Endothelial cell of umbilical vein (primary cell): ENCODE measurements around the gene ZNRF3.

Experiments used
- CTCF ChIP-seq, 2 donors: IDR thresholded peaks; 1 replicate in 1 of 2; 2 replicates in 1 of 2; pipeline ENCODE4 v1.5.1; 2011; ENCODE audit warnings: low read length in 2 of 2, mild to moderate bottlenecking in 2 of 2, moderate library complexity in 2 of 2, control low read depth in 1 of 2, inconsistent platforms in 1 of 2, low read depth in 1 of 2; ENCODE audit not compliant: insufficient read depth in 1 of 2; ENCODE audit errors: extremely low read depth in 1 of 2
- EZH2 ChIP-seq: IDR thresholded peaks from 2 replicates; pipeline ENCODE4 v1.6.1; 2012; ENCODE audit warnings: borderline replicate concordance, low read depth, mild to moderate bottlenecking, moderate library complexity, low read length, inconsistent platforms; ENCODE audit not compliant: severe bottlenecking
- GATA2 ChIP-seq: IDR thresholded peaks from 2 replicates; pipeline ENCODE4 v1.7.0; 2011; ENCODE audit warnings: low read depth, mild to moderate bottlenecking, moderate library complexity, mixed read lengths, low read length; ENCODE audit not compliant: insufficient read length, insufficient read depth

DNA sequence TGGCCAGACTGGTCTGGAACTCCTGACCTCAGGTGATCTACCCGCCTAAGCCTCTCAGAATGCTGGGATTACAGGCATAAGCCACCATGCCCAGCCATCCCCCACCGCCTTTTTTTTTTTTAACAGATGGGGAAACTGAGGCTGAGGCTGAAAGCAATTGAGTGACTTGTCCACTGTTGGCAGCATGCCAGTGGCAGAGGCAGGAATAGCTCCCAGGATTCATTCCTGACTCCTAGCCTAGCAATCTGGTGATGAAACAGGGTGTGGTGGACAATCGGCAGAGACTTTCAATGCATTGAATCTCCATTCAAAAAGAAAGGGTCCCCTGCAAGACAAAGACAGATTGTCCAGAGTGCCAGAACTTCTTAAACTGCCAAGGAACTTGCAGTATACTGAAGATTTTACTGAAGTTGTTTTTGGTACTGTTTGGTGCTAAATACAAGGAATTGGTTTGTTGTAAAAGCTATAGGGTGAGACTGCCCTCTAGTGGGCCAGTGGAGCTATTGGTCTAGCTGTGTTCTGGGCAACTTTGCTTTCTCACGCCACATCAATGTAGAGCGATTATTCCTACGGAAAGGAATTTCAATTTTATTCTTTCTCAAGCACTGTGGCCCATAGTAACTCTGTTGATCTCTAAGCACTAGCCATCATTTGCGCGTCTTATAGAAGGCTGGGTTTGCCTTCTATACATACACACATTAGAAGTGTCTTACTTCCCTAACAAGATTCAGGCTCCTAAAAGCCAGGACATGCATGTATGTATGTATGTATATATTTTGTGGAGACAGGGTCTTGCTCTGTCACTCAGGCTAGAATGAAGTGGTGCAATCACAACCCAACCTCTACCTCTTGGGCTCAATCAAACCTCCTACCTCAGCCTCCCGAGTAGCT lies 157.3 kb downstream of the ZNRF3 start:
- TF ChIP-seq EZH2 (no peak), CTCF (IDR thresholded peaks at IDR 0.05; ENCODE audit: extremely low read depth in 1 of 2, insufficient read depth in 1 of 2, low read depth in 1 of 2, low read length in 2 of 2) (peak; percentile 89 to 96), GATA2 (no peak)
